HepG2 (cell line): ENCODE data around the gene TLE2. TPM values are rescaled to one million over a fixed set of nuclear protein-coding genes. Genes with fewer than 3 reads are reported as not detected.

ENCODE experiments used
- ATAC-seq: fragments of 200-7000 bp; cut with Tn5 transposase; 3 replicates; pipeline ENCODE4 v1.9.1; 2020; ENCODE audit warnings: mild to moderate bottlenecking, moderate library complexity
- BruUV-seq: library from RNA; stranded (reverse); fragments of 400-500 nt; replicated peaks from 2 replicates; lab custom pipeline; 2021; lab: Mats Ljungman, UMichigan
- CTCF ChIA-PET: fragments of 300-600 bp; formaldehyde crosslinking; extraction: SDS; loops from one replicate; lab custom pipeline; 2021; ENCODE audit warnings: low total read pairs, inconsistent platforms, low intra/inter-chr PET ratio; lab: Yijun Ruan, JAX
- POLR2A ChIA-PET: fragments of 350-600 bp; sonication (Branson Sonifier 250); formaldehyde crosslinking; loops from one replicate; lab custom pipeline; 2020; ENCODE audit warnings: antibody characterized with exemption, inconsistent platforms; lab: Yijun Ruan, JAX
- DNase-seq: peaks from one replicate; pipeline ENCODE4 v3.0.0-alpha.2; 2015; ENCODE audit warnings: low spot score
- FAIRE-seq: peaks from 3 replicates; lab custom pipeline; 2011; peaks lifted over from hg19 to GRCh38; lab: Jason Lieb, UNC
- H2AFZ ChIP-seq: one replicate; pipeline ENCODE4 v1.6.1; 2011; ENCODE audit warnings: low read length, inconsistent platforms
- H3K27ac ChIP-seq: fragments of 300-600 bp; 3 replicates; pipeline ENCODE4 v1.8.0; 2011; ENCODE audit warnings: mixed run types, mild to moderate bottlenecking, mixed read lengths, low read length, inconsistent platforms; ENCODE audit not compliant: insufficient read depth; ENCODE audit errors: extremely low read length
- H3K27me3 ChIP-seq, 2 experiments: fragments of 200-600 bp in 1 of 2; 2 replicates in 1 of 2; 3 replicates in 1 of 2; pipeline versions ENCODE4 v1.6.0 to v1.8.0; 2011; ENCODE audit warnings: low read length in 2 of 2, mild to moderate bottlenecking in 2 of 2, moderate library complexity in 2 of 2, inconsistent platforms in 1 of 2; ENCODE audit not compliant: insufficient read depth in 2 of 2, control insufficient read depth in 1 of 2
- H3K36me3 ChIP-seq, 2 experiments: fragments of 200-600 bp in 1 of 2; replicated peaks in 1 of 2; 2 replicates in 1 of 2; 3 replicates in 1 of 2; pipeline versions ENCODE4 v1.5.1 to v1.8.0; 2011; ENCODE audit warnings: low read length in 2 of 2, inconsistent platforms in 1 of 2; ENCODE audit not compliant: insufficient read depth in 2 of 2, control insufficient read depth in 1 of 2
- H3K4me1 ChIP-seq: 2 replicates; pipeline ENCODE4 v1.5.1; 2012; ENCODE audit warnings: low read length, inconsistent platforms; ENCODE audit not compliant: insufficient read depth
- H3K4me2 ChIP-seq: 2 replicates; pipeline ENCODE4 v1.6.0; 2011; ENCODE audit warnings: low read depth, low read length, inconsistent platforms
- H3K4me3 ChIP-seq, 3 experiments: fragments of 200-600 bp in 1 of 3; sonication (generic), shearing (Covaris generic) in 1 of 3; replicated peaks in 1 of 3; 2 replicates each; pipeline ENCODE4 v1.5.1; 2011 to 2016; ENCODE audit warnings: low read length in 3 of 3, inconsistent platforms in 2 of 3, low read depth in 2 of 3, mild to moderate bottlenecking in 2 of 3, control low read depth in 1 of 3, mixed read lengths in 1 of 3; ENCODE audit not compliant: insufficient read depth in 1 of 3
- H3K79me2 ChIP-seq: one replicate; pipeline ENCODE4 v1.6.1; 2011; ENCODE audit warnings: low read length, inconsistent platforms; ENCODE audit not compliant: insufficient read depth
- H3K9ac ChIP-seq: 2 replicates; pipeline ENCODE4 v1.6.0; 2011; ENCODE audit warnings: mild to moderate bottlenecking, low read depth, low read length, inconsistent platforms; ENCODE audit not compliant: insufficient read depth
- H3K9me3 ChIP-seq: 2 replicates; pipeline ENCODE4 v1.5.1; 2012; ENCODE audit warnings: mild to moderate bottlenecking, low read length
- H4K20me1 ChIP-seq: 2 replicates; pipeline ENCODE4 v1.6.0; 2011; ENCODE audit warnings: inconsistent platforms, mild to moderate bottlenecking, low read length, moderate library complexity; ENCODE audit not compliant: insufficient read depth
- ATF3 ChIP-seq: sonication (generic); formaldehyde crosslinking; IDR thresholded peaks from 2 replicates; pipeline ENCODE4 v1.4.0; 2020; ENCODE audit warnings: missing genetic modification reagents
- HNRNPL ChIP-seq: fragments of 200-400 bp; formaldehyde crosslinking; IDR thresholded peaks from 2 replicates; pipeline ENCODE4 v1.6.1; 2017; ENCODE audit warnings: mild to moderate bottlenecking, low read depth, low read length
- MEIS2 ChIP-seq: sonication (generic); formaldehyde crosslinking; IDR thresholded peaks from 2 replicates; pipeline ENCODE4 v1.9.0; 2021; ENCODE audit warnings: mild to moderate bottlenecking, missing genetic modification reagents
- NPAS2 ChIP-seq: sonication (generic); formaldehyde crosslinking; IDR thresholded peaks from 2 replicates; pipeline ENCODE4 v1.8.0; 2022; ENCODE audit warnings: mild to moderate bottlenecking, missing genetic modification reagents, borderline replicate concordance
- PAX8 ChIP-seq: sonication (generic); formaldehyde crosslinking; IDR thresholded peaks from 2 replicates; pipeline ENCODE4 v1.8.0; 2022; ENCODE audit warnings: mild to moderate bottlenecking, missing genetic modification reagents, borderline replicate concordance
- RERE ChIP-seq: IDR thresholded peaks from 2 replicates; pipeline ENCODE4 v1.6.1; 2016; ENCODE audit warnings: low read depth, missing genetic modification reagents, missing compliant biosample characterization
- ZBTB7B ChIP-seq: sonication (generic); formaldehyde crosslinking; IDR thresholded peaks from 2 replicates; pipeline ENCODE4 v1.4.0; 2020; ENCODE audit warnings: missing genetic modification reagents
- ZC3H13 ChIP-seq: sonication (generic); formaldehyde crosslinking; IDR thresholded peaks from 2 replicates; pipeline ENCODE4 v1.8.1; 2023; ENCODE audit warnings: mild to moderate bottlenecking, missing genetic modification reagents, moderate library complexity
- ZFP82 ChIP-seq: sonication (generic); formaldehyde crosslinking; IDR thresholded peaks from 2 replicates; pipeline ENCODE4 v1.5.1; 2020; ENCODE audit warnings: mild to moderate bottlenecking, missing genetic modification reagents, borderline replicate concordance
- ZNF414 ChIP-seq: sonication (generic); formaldehyde crosslinking; IDR thresholded peaks from 2 replicates; pipeline ENCODE4 v1.5.0; 2020; ENCODE audit warnings: missing genetic modification reagents
- WGBS: methylation state at CpG from one replicate; pipeline ENCODE4 v1.1.6; 2017; ENCODE audit warnings: low lambda C conversion rate; 5-methylcytosine and 5-hydroxymethylcytosine counted together
- in situ Hi-C: cut with HindIII; loops from 2 replicates; pipeline ENCODE4 v1.10.0; 2017; ENCODE audit warnings: low pct_unique_long_range_greater_than_20kb; ENCODE audit not compliant: extremely low pct_ligation_motif_present
- intact Hi-C: fragments of 100-400 bp; cut with micrococcal nuclease; formaldehyde crosslinking; loops from one replicate; pipeline ENCODE4 v1.10.0; 2022; ENCODE audit not compliant: unreplicated experiment
- polyA plus RNA-seq, 8 experiments: library from polyadenylated mRNA; depleted of rRNA in 3 of 8; stranded (reverse) in 7 of 8; unstranded in 1 of 8; fragments of >200 nt; fragmentation: Illumina TruSeq in 4 of 8; extraction: Trizol in 4 of 8; gene quantifications; 2 replicates each; pipeline versions ENCODE4 v1.2.1 to v1.2.3, GENCODE V29; 2011 to 2016; ENCODE audit warnings: low read depth in 4 of 8, missing spikeins in 1 of 8, mixed read lengths in 1 of 8; ENCODE audit not compliant: insufficient read depth in 1 of 8
- total RNA-seq, 5 experiments: library from RNA; depleted of rRNA; stranded (reverse); fragments of >200 nt; fragmentation: Illumina TruSeq; extraction: Trizol; gene quantifications; 2 replicates each; pipeline ENCODE4 v1.2.3, GENCODE V29; 2016; ENCODE audit warnings: low read depth in 1 of 5
- TF ChIP-seq, protein P1 (sequence below): sonication (generic); formaldehyde crosslinking; IDR thresholded peaks from 2 replicates; pipeline ENCODE4 v1.4.0; 2020; ENCODE audit warnings: missing genetic modification reagents, borderline replicate concordance

TLE2 gene
- total and polyA plus RNA-seq, 2 of the 13 experiments (the other 11 are each of a cell fraction or from before 2014, with no cell fraction given): 0.07 to 0.81 TPM

GRCh38 chr19:3066482-3067049 is 37.5 kb upstream of the TLE2 start (continued):
- TF ChIP-seq RERE (CRISPR knock-in tag) (no peak), PAX8 (CRISPR knock-in tag) (no peak), ZBTB7B (CRISPR knock-in tag) (no peak), NPAS2 (no peak)

- H3K4me1 ChIP-seq: peaks cover 75% of the 10 kb centered on the region
- POLR2A ChIA-PET: interaction anchor here (0.6 to 0.7 kb wide), 2 partner anchors 7 to 417 kb away, joined by 3 read pairs; no protein-coding TSS in a partner anchor
- in situ Hi-C loops (no loop called here), intact Hi-C loops (no loop called here)
- H3K9me3 ChIP-seq: no peaks in the 10 kb centered on the region
- CTCF ChIA-PET: no interaction called here
- ATAC-seq: peak; percentile 65
- peaks cover 3% of the 10 kb centered on the region for H3K79me2 ChIP-seq
- no peaks in the 10 kb centered on the region for H4K20me1 ChIP-seq
- H3K27ac ChIP-seq: peak overlapping the region; percentile 51
- peak; percentile 37 for FAIRE-seq
- H3K9ac ChIP-seq: peak overlapping the region; percentile 9; the same call in 1 of the 2 replicates
- DNase-seq: peak; percentile 80
- no TSS peak for BruUV-seq
- peak overlapping the region; percentile 48 for H3K4me2 ChIP-seq
- H3K27me3 ChIP-seq: no peaks in the 10 kb centered on the region
- no peak overlapping the region for H2AFZ ChIP-seq
- H3K4me3 ChIP-seq: peak overlapping the region in 2 of 3 experiments; percentile 12 to 33; a peak in 1 of 6 replicates
- no peaks in the 10 kb centered on the region for H3K36me3 ChIP-seq
- 14% methylated on average over 9 of the region's 15 CpGs for WGBS
- no peak for TF ChIP-seq ZNF414 (CRISPR knock-in tag)
- TF ChIP-seq ZFP82 (CRISPR knock-in tag): no peak
- TF ChIP-seq, protein P1, sequence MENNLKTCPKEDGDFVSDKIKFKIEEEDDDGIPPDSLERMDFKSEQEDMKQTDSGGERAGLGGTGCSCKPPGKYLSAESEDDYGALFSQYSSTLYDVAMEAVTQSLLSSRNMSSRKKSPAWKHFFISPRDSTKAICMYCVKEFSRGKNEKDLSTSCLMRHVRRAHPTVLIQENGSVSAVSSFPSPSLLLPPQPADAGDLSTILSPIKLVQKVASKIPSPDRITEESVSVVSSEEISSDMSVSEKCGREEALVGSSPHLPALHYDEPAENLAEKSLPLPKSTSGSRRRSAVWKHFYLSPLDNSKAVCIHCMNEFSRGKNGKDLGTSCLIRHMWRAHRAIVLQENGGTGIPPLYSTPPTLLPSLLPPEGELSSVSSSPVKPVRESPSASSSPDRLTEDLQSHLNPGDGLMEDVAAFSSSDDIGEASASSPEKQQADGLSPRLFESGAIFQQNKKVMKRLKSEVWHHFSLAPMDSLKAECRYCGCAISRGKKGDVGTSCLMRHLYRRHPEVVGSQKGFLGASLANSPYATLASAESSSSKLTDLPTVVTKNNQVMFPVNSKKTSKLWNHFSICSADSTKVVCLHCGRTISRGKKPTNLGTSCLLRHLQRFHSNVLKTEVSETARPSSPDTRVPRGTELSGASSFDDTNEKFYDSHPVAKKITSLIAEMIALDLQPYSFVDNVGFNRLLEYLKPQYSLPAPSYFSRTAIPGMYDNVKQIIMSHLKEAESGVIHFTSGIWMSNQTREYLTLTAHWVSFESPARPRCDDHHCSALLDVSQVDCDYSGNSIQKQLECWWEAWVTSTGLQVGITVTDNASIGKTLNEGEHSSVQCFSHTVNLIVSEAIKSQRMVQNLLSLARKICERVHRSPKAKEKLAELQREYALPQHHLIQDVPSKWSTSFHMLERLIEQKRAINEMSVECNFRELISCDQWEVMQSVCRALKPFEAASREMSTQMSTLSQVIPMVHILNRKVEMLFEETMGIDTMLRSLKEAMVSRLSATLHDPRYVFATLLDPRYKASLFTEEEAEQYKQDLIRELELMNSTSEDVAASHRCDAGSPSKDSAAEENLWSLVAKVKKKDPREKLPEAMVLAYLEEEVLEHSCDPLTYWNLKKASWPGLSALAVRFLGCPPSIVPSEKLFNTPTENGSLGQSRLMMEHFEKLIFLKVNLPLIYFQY (CRISPR knock-in tag): no peak
- no peak; the same call in 1 of the 2 replicates for TF ChIP-seq MEIS2 (CRISPR knock-in tag)
- TF ChIP-seq ZC3H13: no peak
- no peak for TF ChIP-seq ATF3
- TF ChIP-seq HNRNPL: 0 out of 2 replicates have a peak, but pooled peaks have one; percentile 49
Observed at GRCh38 chr19:3065675-3066357, 36.7 kb upstream of the TLE2 start.
